UCSD-AML1 (cell line): ENCODE data around the gene HS3ST1.

ENCODE experiments used
- DNase-seq: peaks from one replicate; lab custom pipeline; 2025; ENCODE audit not compliant: unreplicated experiment; lab: John Stamatoyannopoulos, UW

The HS3ST1 gene

DNA sequence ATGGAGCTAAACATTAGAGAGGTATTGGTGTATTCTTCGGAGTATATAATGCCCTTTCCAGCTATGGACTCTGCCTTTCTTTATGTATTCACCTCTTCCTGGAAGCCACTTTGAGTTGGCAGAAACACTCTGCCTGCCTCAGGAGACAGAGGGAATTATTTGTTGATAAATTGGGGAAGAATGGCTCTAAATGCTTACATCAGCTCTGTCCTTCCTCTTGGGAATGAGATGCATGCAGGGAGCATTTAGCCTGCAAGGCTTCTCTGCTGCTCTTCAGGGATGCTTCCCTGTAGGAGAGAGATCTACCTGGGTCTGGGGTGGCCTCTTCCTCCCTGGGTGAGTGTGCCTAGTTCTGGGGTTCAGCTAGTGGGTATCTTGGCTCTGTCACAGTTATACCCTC, 6.9 kb upstream of the HS3ST1 start:
- no peak for DNase-seq

DNA sequence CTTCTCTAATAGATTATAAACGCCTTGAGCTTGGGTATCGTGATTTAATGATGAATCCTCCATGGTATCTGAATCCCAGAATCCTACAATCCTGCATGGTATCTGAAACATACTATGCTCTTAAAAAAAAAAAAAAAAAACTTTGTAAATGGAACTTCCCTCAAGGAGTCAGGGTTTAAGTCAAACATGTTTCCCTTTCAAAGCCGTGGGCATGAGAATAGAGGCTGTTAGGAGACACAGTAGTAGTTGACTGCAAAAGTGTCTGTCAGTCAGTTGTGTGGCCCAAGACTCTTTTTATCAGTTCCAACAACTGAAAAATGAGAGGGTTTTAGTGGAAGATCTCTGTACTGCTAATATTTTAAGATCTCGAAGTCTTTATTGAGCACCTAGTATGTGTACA, 2.4 kb upstream of the HS3ST1 start:
- no peak for DNase-seq

DNA sequence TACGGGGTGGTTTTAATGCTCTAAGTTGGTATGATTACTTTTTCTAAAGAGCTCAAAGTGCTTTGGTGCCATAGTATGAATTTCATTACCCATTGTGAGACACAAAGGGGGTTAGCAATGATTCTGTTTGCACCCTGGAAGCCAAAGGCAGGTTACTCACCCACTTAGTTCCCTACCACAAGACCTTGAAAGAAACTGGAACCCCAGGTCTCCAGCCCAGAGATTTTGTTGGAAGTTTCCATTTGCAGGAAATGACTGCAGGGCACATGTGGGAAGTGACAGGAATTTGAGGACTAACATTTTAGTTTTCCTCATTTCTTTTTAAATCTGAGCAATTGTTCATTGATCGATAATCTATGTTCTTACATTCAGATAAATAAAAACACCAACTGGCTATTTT, 1.8 kb upstream of the HS3ST1 start:
- DNase-seq, result no peak

DNA sequence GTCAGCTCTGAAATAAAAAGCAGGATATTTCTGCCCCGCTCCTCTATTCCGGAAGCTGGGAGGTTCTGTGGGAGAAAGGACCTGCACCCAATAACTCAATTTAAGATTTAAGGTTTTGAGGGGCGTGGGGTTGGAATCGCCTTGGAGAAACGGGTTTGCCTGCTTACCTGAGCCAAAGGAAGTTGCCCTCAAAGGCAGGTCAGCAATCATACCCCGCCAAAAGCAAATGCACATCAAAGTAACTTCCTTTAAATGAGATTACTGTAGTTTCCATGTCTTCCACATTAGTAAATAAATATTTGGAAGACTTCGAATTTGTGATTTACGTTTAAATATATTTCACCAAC, 978 bp upstream of the HS3ST1 start:
- DNase-seq, result no peak

DNA sequence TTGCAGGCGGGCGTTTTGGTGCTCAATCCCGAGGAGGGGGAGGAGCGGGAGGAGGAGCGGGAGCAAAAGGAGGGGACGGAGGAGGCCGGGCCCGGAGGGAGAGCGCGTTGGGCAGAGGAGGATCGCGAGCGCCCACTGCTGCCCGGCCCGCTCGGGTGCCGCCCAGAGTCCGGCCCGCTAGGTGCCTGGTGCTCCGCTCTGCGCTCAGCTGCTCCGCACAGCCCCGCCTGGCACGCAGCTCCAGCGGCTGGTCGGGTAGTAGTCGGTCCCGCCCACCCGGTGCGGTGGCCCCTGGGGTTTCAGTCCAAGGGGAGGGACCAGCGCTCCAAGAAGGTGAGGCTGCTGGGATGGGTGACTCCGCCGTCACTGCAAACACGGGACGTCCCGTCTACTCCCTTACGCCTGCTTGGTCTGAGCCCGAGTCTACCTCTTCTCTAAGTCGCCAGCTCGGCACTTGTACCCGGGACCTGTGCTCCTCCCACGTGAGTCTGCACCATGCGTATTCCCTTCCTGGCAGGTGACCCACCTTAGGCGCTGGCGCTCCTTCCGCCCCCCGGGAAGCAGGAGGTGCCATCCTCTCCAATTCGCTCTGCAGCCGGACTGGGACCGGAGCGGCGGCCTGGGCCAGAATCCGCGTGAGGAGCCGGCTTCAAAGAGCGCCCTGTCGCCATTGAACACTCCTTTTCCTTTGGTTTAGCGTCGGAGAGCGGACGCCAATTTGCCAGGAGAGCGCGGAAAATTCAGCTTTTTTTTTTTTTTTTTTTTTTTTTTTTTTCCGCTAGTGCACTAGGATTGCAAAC, 405 bp upstream of the HS3ST1 start:
- peak; percentile 82 for DNase-seq

DNA sequence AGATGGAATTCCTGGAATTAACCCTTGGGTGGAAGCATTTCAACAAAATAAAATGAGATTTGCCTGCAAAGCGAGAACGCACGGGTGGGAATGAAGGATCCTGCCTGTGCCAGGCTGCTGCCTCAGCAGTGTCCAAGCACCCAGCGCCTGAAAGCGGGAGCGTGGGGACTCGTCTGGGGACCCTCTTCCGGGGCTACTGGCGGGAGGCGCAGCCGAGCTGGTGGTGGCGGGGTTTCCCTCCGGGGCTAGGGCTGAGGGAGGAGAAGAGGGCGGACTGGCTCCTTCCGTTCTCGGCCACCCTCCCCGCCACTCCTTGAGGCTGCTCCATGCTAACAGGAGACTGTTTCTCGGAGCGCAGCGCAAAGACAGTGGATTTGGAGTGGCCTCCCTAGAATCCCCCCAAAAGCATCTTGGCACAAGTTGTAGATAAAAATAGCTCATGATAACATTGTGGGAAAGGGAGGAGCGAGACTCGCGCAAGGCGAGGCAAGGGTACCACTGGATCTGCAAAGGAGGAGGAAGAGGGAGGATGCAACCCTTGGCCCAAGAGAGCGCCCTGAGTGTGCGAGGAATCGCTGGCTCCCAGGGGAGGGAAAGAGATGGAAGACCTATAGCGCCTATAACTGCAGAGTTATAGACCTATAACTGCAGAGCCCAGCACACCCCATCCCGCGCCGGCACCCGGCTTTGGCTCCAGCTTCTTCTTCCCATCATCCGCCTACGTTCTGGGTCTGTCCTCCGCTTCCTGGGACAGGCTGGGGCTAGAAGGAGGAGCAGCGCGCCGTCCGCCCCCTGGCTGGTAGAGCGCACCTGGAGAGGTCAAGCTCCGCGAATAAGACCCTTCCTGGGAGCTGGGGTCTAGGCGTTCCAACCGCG, 1.3 kb downstream of the HS3ST1 start:
- no peak for DNase-seq

DNA sequence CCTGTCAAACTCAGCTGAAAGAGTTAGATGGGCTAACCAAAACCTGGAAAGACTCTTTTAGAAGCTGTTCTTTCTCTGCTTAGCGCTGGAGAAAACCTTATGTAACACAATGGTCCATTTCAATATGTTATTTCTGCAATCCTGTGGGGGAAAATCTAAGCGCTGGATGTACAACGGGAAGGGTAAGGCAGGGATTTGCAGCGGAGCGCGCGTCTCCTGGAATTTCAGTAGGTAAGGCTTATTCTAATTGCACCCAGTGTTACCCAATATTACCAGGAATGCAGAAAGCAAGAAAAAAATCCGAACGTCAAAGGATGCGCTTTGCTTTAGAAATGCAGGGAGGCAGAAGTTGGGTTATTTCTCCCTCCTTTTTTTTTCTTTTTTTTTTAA, 2.0 kb downstream of the HS3ST1 start:
- DNase-seq, result no peak

DNA sequence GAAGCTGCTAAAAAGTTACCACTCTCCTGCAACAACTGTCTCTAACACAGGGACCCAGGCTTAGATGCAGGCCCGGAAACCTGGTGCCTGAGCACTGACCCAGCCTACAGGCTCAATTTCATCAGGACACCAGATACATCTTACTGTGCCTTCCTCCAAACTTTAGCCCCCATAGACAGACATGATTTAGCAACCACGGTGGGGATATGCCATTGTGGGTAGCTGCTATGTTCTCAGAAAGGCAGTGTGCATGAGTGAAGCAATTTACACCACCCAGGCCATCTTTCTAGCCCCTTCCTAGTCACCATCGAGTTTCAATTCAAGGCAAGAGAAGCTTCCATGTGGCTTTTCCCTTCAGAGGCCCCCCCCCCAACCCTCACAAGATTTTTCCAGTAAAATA, 2.7 kb downstream of the HS3ST1 start:
- DNase-seq, result no peak

DNA sequence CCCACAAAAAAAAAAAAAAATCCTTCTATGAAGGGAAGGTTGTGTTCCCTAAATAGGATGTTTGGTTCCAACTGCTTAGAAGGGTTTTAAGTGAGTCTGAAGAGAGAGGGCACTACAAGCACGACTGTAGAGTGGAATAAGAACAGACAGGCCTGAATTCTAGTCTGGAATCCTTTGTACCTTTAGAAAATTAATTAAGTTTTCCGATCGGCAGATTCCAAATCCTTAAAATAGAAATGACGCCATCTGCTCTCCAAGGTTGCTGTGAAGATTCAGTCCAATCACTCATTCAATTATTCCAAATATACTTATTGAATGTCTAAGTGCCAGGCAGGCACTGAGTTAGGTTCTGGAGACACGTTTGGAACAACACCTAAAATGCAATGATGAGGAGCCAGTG, 3.8 kb downstream of the HS3ST1 start:
- DNase-seq, result no peak

DNA sequence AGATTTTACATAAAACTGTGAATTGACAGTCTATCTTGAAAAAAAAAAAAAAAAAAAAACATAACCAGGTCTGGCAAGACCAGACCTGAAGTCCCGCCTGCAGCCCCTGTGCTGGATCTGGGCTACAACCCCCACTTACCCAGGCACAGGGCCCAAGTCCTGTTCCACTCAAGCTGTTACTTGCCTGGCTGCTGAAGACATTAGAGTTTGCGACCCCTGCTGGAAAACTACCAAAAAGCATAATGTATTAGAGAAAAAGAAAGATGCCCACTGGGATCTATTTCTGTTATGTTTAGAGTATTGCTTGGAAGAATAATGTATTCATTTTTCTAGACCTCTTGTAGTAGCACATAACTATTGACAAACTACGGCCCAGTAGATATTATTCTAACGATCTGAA, 4.7 kb downstream of the HS3ST1 start:
- DNase-seq, result peak; percentile 12

DNA sequence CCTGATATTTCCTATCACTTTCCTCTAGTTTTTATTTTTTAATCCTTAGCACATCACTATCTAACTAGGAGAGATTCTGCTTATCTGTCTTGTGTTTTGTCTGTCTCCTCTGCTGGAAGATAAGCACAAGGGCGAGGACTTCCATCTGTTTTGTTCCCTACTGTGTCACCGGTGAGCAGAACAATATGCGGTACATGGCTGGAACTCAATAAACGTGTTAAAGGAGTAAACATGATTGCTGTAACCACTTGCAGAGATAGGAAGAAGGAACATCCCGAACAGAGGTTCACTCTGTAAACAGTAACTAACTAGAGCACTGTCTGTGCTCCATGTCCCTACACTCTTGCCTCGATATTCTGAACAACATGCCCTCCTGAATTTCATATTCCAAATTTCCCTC, 5.2 kb downstream of the HS3ST1 start:
- no peak for DNase-seq

DNA sequence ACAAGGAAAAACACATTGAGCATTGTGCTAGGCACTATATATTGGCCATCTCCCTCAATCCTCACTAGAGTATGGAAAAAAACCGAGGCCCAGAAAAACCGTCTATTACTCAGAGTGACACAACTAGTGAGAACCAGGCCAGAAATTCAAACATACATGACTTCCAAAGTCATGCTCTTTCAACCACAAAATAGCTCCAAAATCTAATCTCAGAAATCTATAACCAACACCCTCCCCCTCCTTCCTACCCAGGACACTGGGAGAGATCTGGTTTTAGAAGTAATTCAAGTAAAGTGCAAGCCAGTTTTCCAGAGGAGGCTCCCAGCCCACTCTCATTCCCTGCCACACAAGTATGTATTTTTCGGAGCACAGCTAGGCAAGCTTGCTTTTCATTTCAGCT, 7.6 kb downstream of the HS3ST1 start:
- DNase-seq, result no peak

DNA sequence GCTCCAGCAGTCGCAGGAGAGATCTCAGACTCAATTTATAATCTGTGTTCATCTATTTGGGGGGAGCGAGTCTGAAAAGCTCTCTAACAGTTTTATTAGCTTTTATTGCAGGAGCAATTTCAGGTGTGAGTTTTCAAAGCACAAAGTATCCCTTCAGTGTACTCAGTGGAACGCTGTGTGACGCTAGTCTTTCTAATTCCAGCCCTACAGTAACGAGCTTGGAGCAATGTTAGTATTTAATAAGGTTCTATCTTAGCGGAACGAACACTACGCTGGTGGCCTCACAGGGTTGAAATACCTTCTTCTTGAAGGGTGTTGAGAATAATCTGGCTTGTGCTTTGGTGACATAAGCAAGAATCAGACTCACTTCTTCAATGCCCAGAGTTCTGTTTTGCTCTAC, 8.4 kb downstream of the HS3ST1 start:
- no peak for DNase-seq

DNA sequence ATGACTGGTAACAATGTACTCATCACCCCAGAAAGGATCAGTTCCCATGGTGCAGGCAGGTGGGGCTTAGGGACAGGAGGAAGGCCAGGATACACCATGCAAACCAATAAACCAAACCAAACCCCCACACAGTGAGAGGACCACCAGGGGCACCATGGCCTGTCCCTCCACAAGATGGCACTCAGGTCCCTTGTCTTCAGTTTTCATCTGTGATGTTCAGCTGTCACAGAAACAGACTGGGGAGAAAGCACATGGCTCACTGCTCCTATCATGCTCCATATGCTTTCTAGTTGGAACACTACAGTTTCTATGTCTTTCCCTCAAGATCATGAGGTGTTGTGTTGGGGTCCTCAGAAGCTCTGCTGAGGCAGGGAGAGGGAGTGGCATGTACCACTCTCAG, 10.1 kb downstream of the HS3ST1 start:
- DNase-seq, result no peak

DNA sequence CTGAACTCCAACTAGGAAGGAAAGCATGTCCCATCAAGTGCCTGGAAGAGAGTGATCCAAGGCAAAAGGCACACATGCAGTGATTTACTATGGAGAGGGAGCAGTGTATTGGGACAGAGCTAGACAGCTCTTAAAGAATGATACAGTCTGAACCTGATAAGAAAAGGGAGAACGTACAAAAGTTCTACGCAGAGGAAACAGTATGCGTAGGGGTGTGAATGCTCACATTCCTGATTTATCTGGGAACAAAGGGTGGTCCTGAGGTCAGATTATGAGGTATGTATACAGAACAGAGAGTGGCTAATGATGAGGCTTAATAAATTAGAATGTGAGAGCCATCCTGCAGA, 12.0 kb downstream of the HS3ST1 start:
- DNase-seq, result no peak

DNA sequence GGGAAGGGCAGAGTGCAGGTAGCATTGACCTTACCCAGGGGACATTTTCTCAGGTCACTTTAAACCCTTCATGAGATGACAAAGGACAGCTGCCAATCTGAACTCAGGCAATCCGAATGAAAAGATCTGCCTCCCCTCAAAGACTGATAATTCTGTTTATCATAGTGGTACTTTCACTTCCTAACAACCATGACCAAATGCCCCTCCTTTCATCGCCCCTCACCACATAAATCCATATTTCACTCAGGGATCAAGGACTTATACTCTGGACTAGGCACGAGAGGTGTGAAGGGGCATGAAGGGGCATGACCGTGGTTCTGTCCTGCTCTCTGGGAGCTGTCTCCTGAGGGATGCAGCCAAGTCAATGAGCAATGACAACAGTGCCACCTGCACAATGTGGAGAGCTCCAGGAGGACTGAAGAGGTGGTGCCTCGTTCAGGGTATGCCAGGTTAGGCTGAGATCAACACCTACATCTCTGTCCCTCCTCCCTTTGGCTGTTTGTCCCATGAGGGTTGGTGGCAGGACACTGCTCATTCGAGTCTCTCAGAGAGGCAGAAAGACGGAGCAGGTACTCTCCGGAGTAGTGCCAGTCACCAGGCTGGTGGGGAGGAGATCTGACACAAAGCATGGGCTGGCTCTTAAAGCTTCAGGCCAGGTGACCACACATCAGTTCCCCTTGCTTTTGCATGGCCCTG, 12.5 kb downstream of the HS3ST1 start:
- no peak for DNase-seq

DNA sequence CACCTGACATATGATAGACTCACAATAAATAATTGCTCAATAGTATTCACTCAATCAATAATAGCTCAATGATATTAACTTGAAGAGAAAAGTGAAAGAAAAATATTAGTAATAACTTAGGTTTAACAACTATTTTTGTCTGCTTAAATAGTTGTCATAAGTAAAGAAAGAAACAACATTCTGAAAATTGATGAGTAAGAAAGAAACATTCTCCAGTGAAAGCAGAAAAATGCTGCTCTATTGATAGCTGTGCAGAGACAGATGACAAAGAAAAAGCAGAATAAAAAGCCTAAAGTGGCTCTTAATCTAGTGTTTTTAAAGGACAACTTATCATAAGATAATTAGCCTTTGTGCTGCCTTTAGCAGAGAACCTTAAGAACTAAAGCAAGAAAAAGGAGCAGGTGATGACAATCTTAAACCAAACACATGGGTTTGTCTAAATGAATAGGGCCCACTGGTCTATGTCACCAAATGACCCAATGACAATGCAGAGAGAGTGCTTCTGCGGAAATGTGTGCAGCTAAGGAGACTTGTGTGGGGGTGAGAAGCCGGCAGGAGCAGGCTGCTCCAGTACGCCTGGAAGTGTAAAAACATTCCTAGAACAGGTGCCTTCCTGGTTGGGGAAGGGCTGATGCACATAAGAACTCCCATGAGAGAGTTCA, 13.2 kb downstream of the HS3ST1 start:
- DNase-seq, result no peak

DNA sequence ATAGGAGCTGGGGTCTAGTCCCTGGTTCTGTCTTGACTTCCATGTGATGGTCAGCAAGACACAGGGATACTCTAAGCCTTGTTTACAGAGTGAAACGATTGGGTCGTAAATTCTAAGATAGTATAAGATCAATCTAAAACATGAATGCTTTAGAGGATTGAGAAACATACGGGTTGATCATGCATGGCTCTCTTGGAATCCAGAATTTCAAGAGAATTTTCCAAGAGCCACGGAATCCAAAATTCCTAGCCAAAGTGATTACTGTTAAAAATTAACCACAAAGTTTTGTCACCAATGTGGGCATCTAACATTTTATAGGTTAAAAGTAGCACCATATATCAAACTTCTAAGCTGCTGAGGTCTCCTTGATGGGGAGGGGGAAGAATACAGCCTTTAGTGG, 16.5 kb downstream of the HS3ST1 start:
- DNase-seq, result no peak

DNA sequence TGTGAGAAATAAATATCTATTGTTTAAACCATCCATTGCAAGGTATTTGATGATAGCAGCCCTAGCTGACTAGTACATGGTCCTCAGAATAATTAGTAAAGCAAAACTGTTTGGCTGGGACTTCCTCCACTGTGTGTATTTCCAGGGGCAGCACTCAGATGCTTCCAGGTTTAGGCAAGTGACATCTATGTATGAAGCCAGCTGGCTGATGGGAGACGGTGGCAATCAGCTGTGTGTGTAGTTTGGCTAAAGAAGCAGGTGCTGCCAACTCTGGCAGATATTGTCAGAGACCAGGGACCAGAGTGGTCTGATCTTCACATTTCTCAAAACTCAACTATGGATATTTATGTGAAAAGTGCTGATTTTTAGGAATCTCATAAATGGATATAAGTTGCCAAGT, 19.1 kb downstream of the HS3ST1 start:
- DNase-seq, result no peak

DNA sequence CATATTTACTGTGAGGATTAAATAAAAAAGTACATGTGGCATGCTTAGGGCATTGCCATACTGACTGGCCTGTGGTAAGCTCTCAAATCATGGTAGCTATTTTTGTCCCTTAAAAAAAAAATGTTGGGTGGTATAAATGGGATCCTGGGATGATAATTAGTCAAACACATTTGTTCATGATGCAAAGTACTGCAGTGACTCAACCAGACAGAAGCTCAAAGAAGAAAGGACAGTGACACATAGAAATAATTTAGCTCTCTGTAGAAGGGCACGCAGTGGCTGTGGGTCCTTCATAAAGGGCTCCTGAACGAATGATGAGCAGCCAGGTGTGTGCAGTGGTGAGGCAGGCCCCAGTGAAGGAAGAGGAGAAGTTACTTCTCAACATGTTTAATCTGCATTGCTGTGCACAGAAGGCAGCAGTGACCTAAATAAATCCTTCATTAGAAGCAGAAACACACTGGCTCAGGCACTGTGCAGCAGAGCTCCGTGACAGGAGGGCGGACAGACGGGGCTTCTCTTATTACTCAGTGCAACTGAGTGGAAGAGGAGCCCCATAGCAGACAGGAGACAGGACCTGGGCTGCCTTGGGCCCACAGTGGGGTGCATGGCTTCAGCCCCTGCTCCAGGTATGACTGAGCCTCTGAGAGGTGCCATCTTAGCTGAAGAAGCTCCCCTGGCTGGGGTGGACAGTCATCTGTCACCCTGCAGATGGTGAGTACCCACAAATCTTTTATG, 20.3 kb downstream of the HS3ST1 start:
- DNase-seq, result no peak

DNA sequence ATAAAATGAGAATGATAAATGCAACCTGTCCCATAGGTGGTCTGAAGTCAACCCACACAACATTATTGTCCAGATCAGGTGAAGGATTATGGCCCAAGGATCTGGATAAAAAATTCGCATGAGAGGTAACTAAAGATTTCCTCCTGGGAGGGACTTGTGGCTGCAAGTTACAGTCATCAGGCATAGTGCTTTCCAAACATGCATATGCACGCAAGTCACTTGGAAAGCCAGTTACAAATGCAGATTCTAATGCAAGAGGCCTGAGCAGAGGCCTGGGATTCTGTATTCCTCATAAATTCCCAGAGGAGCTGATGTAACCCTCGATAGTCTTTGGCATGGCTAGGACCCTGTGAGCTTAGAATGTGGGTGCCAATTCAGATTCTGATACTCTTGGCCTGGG, 21.1 kb downstream of the HS3ST1 start:
- no peak for DNase-seq
